Measurements from ENCODE around the gene DCUN1D2.

DCUN1D2 gene

DNA sequence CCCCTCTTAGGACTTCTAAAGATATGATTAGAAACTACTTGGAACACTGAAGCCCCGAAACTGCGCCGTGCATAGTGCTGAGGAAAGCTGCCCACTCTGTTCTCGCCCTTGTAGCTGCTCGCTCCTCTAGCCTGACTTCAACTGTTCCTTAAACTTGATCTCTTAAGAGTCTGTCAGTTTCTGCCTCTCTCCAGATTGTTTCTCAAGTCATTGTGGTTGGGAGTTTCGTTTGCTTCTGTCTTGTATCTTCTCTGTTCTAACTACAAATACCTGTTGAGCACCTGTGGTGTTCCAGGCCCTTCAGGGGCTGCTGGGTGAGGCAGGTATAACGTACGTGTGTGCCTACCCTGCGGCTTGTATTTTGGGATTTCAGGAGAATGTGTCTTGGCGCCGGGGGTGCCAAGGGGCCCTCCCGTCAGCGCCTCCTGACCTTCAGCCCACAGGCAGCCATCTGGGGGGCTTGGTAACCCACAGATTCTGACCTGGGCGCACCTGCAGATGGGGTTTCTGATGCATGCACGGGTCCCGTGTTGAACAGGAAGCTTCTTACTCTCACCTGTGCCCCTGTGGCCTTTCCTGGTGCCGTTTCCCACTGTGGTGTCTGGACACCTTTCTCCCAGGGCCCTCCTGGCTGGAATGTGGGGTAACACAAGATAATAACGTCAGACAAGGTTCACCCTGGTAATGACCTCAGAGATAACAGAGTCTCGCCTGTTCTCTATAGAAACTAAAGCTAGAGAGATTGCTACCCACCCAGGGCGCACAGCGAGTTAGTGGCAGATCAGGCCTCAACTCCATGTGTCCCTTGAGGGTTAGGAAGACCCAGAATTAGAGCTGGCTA lies 17.2 kb upstream of the DCUN1D2 start:
- FAIRE-seq: no peak

DNA sequence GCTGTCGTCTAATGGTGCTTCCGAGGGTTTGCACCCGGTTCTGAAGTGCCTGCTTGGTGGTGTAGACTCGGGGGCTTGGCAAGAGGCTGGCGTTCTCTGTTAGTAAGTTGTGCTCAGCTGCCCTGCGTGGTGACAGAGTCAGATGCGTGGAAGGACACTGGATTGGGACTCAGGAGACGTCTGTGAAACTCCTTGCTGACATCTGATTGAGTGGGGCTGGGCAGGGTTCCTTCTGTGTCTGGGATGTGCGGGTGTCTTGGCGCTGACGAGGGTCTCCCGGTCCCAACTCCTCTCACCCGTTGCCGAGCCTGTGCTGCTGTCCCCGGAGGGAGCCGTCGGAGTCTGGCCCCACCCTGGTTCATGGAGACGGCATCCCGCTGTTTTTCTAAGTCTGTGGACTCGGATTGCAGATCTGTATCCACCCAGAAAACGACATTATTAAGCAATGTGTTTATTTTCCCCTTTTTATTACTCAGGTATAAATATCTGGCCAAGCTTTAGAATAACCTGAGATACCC lies 16.4 kb upstream of the DCUN1D2 start:
- no peak for FAIRE-seq
- TF ChIP-seq, protein P1, sequence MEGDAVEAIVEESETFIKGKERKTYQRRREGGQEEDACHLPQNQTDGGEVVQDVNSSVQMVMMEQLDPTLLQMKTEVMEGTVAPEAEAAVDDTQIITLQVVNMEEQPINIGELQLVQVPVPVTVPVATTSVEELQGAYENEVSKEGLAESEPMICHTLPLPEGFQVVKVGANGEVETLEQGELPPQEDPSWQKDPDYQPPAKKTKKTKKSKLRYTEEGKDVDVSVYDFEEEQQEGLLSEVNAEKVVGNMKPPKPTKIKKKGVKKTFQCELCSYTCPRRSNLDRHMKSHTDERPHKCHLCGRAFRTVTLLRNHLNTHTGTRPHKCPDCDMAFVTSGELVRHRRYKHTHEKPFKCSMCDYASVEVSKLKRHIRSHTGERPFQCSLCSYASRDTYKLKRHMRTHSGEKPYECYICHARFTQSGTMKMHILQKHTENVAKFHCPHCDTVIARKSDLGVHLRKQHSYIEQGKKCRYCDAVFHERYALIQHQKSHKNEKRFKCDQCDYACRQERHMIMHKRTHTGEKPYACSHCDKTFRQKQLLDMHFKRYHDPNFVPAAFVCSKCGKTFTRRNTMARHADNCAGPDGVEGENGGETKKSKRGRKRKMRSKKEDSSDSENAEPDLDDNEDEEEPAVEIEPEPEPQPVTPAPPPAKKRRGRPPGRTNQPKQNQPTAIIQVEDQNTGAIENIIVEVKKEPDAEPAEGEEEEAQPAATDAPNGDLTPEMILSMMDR (IDR thresholded peaks at IDR 0.05; ENCODE audit: insufficient read depth, missing control alignments): no peak
- DNase-seq (ENCODE audit: insufficient read length, low spot score): no peak

More for the DNA sequence above, 17.2 kb upstream of the DCUN1D2 start:
- no peak for DNase-seq (ENCODE audit: insufficient read length, low spot score)
- TF ChIP-seq, protein P1 (IDR thresholded peaks at IDR 0.05; ENCODE audit: insufficient read depth, missing control alignments): no peak

DNA sequence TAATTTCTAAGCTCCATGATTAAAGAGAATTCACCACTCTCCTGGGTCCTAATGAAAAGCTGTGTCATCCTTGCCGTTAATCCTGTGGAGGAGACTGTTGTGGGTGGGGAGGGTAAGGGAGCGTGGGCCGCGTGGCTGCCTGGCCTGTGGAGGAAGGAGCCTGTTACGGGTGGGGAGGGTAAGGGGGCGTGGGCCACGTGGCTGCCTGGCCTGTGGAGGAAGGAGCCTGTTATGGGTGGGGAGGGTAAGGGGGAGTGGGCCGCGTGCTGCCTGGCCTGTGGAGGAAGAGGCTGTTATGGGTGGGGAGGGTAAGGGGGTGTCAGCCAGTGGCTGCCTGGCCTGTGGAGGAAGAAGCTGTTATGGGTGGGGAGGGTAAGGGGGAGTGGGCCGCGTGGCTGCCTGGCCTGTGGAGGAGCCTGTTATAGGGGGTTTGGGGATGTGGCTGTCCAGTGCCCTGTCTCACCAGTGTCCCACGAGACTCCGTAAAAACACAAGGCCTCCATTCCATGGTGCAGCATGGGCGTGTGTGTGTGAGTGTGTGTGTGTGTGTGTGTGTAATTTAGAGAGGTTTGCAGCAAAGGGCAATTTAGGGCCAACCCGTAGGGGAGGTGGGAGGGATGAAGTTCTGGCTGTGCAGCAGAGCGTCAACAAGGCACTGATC lies 15.6 kb upstream of the DCUN1D2 start:
- TF ChIP-seq, protein P1 (IDR thresholded peaks at IDR 0.05; ENCODE audit: insufficient read depth, missing control alignments): no peak
- FAIRE-seq (no peak), DNase-seq (ENCODE audit: insufficient read length, low spot score) (no peak)

DNA sequence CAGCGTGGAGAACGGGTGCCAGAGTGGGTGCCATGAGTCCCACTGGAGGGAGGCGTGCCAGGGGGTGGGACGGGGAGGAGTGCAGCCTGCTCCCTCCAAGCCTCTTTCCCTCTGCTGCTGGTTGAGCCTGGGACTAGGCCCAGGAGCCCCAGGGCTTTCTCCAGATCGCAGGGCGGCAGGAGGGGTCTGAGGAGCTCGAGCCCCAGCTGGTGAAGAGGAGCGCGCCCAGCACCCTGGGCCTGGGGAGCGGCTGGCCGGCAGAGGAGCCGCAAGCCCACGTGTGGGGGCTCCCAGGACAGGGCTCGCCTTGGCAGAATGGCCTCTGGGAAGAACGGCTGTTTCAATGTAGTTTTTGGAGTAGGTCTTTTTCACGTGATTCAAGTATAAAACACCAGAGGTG lies 12.2 kb upstream of the DCUN1D2 start:
- DNase-seq (ENCODE audit: insufficient read length, low spot score) (no peak), FAIRE-seq (no peak)
- TF ChIP-seq, protein P1 (IDR thresholded peaks at IDR 0.05; ENCODE audit: insufficient read depth, missing control alignments): no peak

DNA sequence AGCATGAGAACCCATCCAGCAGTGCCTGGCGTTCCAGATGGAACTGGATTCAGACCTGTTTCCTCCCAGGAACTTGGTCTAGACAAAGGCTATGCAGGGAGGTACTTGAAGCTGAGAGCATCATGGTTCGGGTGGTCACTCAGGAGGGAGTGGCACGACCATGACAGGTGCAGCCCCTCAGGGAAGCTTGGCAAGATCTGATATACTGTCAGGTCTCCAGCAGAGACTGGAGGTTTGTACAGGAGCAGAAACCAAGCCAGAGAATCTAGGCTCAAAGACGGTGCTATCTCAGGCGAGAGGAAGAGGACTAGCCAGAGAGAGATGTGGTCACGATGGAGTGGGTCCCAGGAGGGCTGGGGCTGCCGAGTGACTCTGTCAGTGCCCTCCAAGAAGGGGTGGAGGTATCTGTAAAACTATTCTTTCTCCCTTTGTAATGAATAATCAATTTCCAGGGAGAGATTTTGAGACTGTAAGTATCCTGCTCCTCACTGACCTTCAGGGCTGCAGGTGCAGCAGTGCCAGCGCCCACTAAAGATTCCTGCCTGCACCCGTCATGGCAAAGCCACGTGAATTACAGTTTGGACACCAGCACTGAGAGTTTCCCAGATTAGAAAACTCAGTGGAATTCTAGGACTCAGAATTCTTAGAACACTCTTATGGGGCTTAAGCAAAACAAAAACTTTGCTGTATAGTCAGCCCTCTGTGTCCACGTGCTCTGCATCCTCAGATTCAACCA lies 10.2 kb upstream of the DCUN1D2 start:
- TF ChIP-seq, protein P1 (IDR thresholded peaks at IDR 0.05; ENCODE audit: insufficient read depth, missing control alignments): no peak
- DNase-seq (ENCODE audit: insufficient read length, low spot score) (no peak), FAIRE-seq (no peak)

DNA sequence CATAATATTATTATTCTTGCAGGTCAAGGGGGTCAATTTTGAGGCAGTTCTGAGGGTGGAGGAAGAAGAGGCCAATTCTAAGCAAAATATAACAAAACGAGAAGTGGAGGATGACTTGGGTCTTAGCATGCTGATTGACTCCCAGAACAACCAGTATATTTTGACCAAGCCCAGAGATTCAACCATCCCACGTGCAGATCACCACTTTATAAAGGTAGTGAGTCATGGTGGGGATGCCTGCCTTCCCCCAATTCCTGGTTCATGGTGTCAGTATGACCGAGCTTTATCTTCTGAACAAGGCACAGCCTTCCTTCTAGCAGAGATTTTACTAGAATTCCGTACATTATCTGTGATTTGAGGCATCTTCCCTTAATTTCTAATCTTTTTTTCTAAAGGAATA lies 9.4 kb upstream of the DCUN1D2 start:
- DNase-seq (ENCODE audit: insufficient read length, low spot score) (no peak), FAIRE-seq (no peak)

More for the DNA sequence above, 9.4 kb upstream of the DCUN1D2 start:
- TF ChIP-seq, protein P1 (IDR thresholded peaks at IDR 0.05; ENCODE audit: insufficient read depth, missing control alignments): no peak
